ENCODE data around the gene SLFN5.

GRCh38 chr17:35259001-35259400 is 16.1 kb downstream of the SLFN5 start:
- TF ChIP-seq CTCF (IDR thresholded peaks at IDR 0.05; ENCODE audit: low read depth, low read length, missing input control) (no peak), RAD21 (IDR thresholded peaks at IDR 0.05) (no peak), REST (IDR thresholded peaks at IDR 0.05) (no peak), YY1 (IDR thresholded peaks at IDR 0.05) (no peak), SP1 (IDR thresholded peaks at IDR 0.05) (no peak), TAF1 (conservative IDR thresholded peaks at IDR 0.05) (no peak), RXRA (IDR thresholded peaks at IDR 0.05) (no peak), JUND (IDR thresholded peaks at IDR 0.05) (no peak), FOXA1 (IDR thresholded peaks at IDR 0.05) (no peak), NR2F2 (IDR thresholded peaks at IDR 0.05) (no peak), MAX (IDR thresholded peaks at IDR 0.05) (no peak), GABPA (IDR thresholded peaks at IDR 0.05 in 1 of 2, conservative IDR thresholded peaks at IDR 0.05 in 1 of 2) (no peak)
